Gastrocnemius medialis (tissue), 4 donors: ENCODE data around the gene NKD1. TPM values are rescaled to one million over a fixed set of nuclear protein-coding genes. Genes with fewer than 3 reads are reported as not detected.

Experiments
- ATAC-seq, 2 donors: fragments of 150-250 bp; one replicate each; pipeline ENCODE4 v1.9.1; 2016
- DNase-seq, 2 donors: peaks; one replicate each; pipeline ENCODE4 v3.0.0-alpha.2; 2019
- H3K27ac ChIP-seq, 4 donors: fragments of 200-600 bp; sonication (generic); 1 replicate in 1 of 4; 2 replicates in 3 of 4; pipeline ENCODE4 v1.5.1; 2016 to 2018; ENCODE audit warnings: mild to moderate bottlenecking in 2 of 4, moderate library complexity in 1 of 4
- H3K27me3 ChIP-seq, 3 donors: fragments of 200-600 bp; sonication (generic) in 2 of 3; 1 replicate in 1 of 3; 2 replicates in 2 of 3; pipeline versions ENCODE4 v1.5.1 to v1.6.0; 2016 to 2019; ENCODE audit warnings: mild to moderate bottlenecking in 1 of 3, moderate library complexity in 1 of 3
- H3K36me3 ChIP-seq, 2 donors: fragments of 200-600 bp; sonication (generic) in 1 of 2; one replicate each; pipeline ENCODE4 v1.5.1; 2017 to 2018
- H3K4me1 ChIP-seq, 2 donors: fragments of 200-600 bp; sonication (generic) in 1 of 2; one replicate each; pipeline ENCODE4 v1.5.1; 2016 to 2017; ENCODE audit warnings: mild to moderate bottlenecking in 2 of 2
- H3K4me3 ChIP-seq, 4 donors: fragments of 200-600 bp; sonication (generic) in 3 of 4; 1 replicate in 1 of 4; 2 replicates in 3 of 4; pipeline ENCODE4 v1.5.1; 2016 to 2019; ENCODE audit warnings: mild to moderate bottlenecking in 2 of 4
- H3K9me3 ChIP-seq, 3 donors: fragments of 200-600 bp; sonication (generic) in 2 of 3; 1 replicate in 1 of 3; 2 replicates in 2 of 3; pipeline ENCODE4 v1.5.1; 2016 to 2019
- CTCF ChIP-seq, 5 experiments: fragments of 450-650 bp in 3 of 5; fragments of 200-600 bp in 2 of 5; sonication (generic) in 2 of 5; IDR thresholded peaks in 4 of 5; conservative IDR thresholded peaks in 1 of 5; 1 replicate in 4 of 5; 2 replicates in 1 of 5; pipeline ENCODE4 v1.5.1; 2016 to 2019; ENCODE audit warnings: antibody characterized with exemption in 5 of 5, mild to moderate bottlenecking in 3 of 5, moderate library complexity in 3 of 5
- POLR2A ChIP-seq, 2 donors: fragments of 450-650 bp; IDR thresholded peaks; one replicate each; pipeline ENCODE4 v1.6.1; 2017; ENCODE audit warnings: antibody characterized with exemption in 2 of 2, mild to moderate bottlenecking in 2 of 2, moderate library complexity in 2 of 2
- in situ Hi-C, 4 donors: fragments of 200-750 bp; cut with MboI; loops; one replicate each; pipeline versions ENCODE4 v1.15.0 to v1.8.0; 2017; ENCODE audit warnings: low sequenced_read_pairs in 4 of 4
- intact Hi-C: fragments of 100-400 bp; cut with DNase I; formaldehyde crosslinking; loops from one replicate; pipeline ENCODE4 v1.15.1; 2023; ENCODE audit warnings: low total_unique reads
- total RNA-seq, 4 donors: library from RNA; depleted of rRNA; stranded (reverse); fragments of >200 nt; gene quantifications; one replicate each; pipeline versions ENCODE4 v1.1.0 to v1.2.3, GENCODE V29; 2016

Gene NKD1
- total RNA-seq, 4 donors from 2014 or later = 0.10 to 0.75 (median 0.19) TPM

DNA sequence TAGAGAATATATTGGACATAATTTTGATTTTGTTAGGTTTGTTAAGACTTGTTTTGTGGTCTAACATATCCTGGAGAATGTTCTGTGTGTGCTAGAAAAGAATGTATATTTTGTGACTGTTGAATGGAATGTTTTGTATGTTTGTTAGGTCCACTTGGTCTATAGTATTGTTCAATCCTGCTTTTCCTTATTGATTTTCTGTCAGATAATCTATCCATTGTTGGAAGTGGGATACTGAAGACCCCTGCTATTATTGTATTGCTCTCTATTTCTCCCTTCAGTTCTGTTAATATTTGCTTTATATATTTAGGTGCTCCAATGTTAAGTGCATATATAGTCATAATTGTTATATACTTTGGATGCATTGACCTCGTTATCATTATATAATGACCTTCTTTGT lies 33.0 kb upstream of the NKD1 start:
- TF ChIP-seq POLR2A (IDR thresholded peaks at IDR 0.05) (no peak), CTCF (IDR thresholded peaks at IDR 0.05 in 4 of 5, conservative IDR thresholded peaks at IDR 0.05 in 1 of 5) (no peak)
- in situ Hi-C loops (no loop called here), intact Hi-C loops (no loop called here)
- H3K9me3 ChIP-seq = peaks cover 6 to 13% (median 7%) of the 10 kb centered on the region in 3 donors
- H3K27ac ChIP-seq = no peak overlapping the region
- no peak for DNase-seq
- H3K36me3 ChIP-seq = no peaks in the 10 kb centered on the region
- no peaks in the 10 kb centered on the region for H3K4me1 ChIP-seq
- H3K4me3 ChIP-seq = no peak overlapping the region
- no peaks in the 10 kb centered on the region for H3K27me3 ChIP-seq
- ATAC-seq = no peak

- Histone ChIP-seq H3K36me3 (no peaks in the 10 kb centered on the region), H3K4me1 (no peaks in the 10 kb centered on the region), H3K4me3 (no peak overlapping the region), H3K27me3 (peaks cover 0 to 4% (median 0%) of the 10 kb centered on the region in 3 donors), H3K27ac (no peak overlapping the region), H3K9me3 (peaks cover 6 to 13% (median 7%) of the 10 kb centered on the region in 3 donors)
- TF ChIP-seq POLR2A (IDR thresholded peaks at IDR 0.05) = no peak
- TF ChIP-seq CTCF (IDR thresholded peaks at IDR 0.05 in 4 of 5, conservative IDR thresholded peaks at IDR 0.05 in 1 of 5) = no peak
- no peak for DNase-seq
- in situ Hi-C loops (no loop called here), intact Hi-C loops (no loop called here)
- ATAC-seq = no peak
Observed at GRCh38 chr16:50516401-50516800, 31.8 kb upstream of the NKD1 start.

DNA sequence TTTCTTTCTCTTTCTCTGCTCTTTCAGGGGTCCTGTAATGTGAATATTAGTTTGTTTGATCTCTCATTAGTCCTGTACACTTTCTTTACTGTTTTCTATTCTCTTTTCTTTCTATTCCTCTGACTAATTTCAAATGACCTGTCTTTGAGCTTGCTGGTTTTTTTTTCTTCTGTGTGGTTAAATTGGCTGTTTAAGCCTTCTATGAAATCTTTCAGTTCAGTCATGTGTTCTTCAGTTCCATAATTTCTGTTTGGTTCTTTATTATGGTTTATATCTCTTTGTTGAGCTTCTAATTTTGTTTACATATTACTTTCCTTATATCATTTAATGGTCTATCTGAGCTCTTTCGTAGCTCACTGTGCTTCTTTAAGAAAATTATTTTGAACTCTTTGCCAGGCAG lies 31.3 kb upstream of the NKD1 start:
- intact Hi-C loops (no loop called here), in situ Hi-C loops (no loop called here)
- Histone ChIP-seq H3K36me3 (no peaks in the 10 kb centered on the region), H3K4me1 (no peaks in the 10 kb centered on the region), H3K4me3 (no peak overlapping the region), H3K27ac (no peak overlapping the region), H3K9me3 (peaks cover 6 to 13% (median 7%) of the 10 kb centered on the region in 3 donors), H3K27me3 (peaks cover 0 to 8% (median 0%) of the 10 kb centered on the region in 3 donors)
- ATAC-seq (no peak), DNase-seq (no peak)
- TF ChIP-seq POLR2A (IDR thresholded peaks at IDR 0.05) (no peak), CTCF (IDR thresholded peaks at IDR 0.05 in 4 of 5, conservative IDR thresholded peaks at IDR 0.05 in 1 of 5) (no peak)

GRCh38 chr16:50517450-50518252 lies 30.5 kb upstream of the NKD1 start:
- no peaks in the 10 kb centered on the region for H3K4me1 ChIP-seq
- H3K27me3 ChIP-seq = peaks cover 0 to 8% (median 0%) of the 10 kb centered on the region in 3 donors
- H3K9me3 ChIP-seq = peaks cover 6 to 13% (median 7%) of the 10 kb centered on the region in 3 donors
- H3K4me3 ChIP-seq = no peak overlapping the region
- ATAC-seq (no peak), DNase-seq (no peak)
- no peaks in the 10 kb centered on the region for H3K36me3 ChIP-seq
- no peak overlapping the region for H3K27ac ChIP-seq
- TF ChIP-seq POLR2A (IDR thresholded peaks at IDR 0.05) (no peak), CTCF (IDR thresholded peaks at IDR 0.05 in 4 of 5, conservative IDR thresholded peaks at IDR 0.05 in 1 of 5) (no peak)
- in situ Hi-C loops (no loop called here), intact Hi-C loops (no loop called here)
